ENCODE results near the gene SYT5. TPM values are rescaled to one million over a fixed set of nuclear protein-coding genes. Genes with fewer than 3 reads are reported as not detected.

Gene SYT5
- total and polyA plus RNA-seq, 9 of the 15 experiments (the other 6 are each of a cell fraction or from before 2014, with no cell fraction given) = 1.3 to 20.9 (median 8.8) TPM

- TF ChIP-seq, protein P1, sequence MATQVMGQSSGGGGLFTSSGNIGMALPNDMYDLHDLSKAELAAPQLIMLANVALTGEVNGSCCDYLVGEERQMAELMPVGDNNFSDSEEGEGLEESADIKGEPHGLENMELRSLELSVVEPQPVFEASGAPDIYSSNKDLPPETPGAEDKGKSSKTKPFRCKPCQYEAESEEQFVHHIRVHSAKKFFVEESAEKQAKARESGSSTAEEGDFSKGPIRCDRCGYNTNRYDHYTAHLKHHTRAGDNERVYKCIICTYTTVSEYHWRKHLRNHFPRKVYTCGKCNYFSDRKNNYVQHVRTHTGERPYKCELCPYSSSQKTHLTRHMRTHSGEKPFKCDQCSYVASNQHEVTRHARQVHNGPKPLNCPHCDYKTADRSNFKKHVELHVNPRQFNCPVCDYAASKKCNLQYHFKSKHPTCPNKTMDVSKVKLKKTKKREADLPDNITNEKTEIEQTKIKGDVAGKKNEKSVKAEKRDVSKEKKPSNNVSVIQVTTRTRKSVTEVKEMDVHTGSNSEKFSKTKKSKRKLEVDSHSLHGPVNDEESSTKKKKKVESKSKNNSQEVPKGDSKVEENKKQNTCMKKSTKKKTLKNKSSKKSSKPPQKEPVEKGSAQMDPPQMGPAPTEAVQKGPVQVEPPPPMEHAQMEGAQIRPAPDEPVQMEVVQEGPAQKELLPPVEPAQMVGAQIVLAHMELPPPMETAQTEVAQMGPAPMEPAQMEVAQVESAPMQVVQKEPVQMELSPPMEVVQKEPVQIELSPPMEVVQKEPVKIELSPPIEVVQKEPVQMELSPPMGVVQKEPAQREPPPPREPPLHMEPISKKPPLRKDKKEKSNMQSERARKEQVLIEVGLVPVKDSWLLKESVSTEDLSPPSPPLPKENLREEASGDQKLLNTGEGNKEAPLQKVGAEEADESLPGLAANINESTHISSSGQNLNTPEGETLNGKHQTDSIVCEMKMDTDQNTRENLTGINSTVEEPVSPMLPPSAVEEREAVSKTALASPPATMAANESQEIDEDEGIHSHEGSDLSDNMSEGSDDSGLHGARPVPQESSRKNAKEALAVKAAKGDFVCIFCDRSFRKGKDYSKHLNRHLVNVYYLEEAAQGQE (IDR thresholded peaks at IDR 0.05; ENCODE audit: borderline replicate concordance) = peak; percentile 88
- TF ChIP-seq, protein P1 (CRISPR knock-in tag; IDR thresholded peaks at IDR 0.05; ENCODE audit: low read depth) = no peak
- no peak for TF ChIP-seq COPS2 (conservative IDR thresholded peaks at IDR 0.05)
- peak; percentile 28; the same call in 1 of the 2 replicates for TF ChIP-seq ZNF263 (CRISPR knock-in tag; IDR thresholded peaks at IDR 0.05; ENCODE audit: borderline replicate concordance)
- no peak for TF ChIP-seq RBM14 (IDR thresholded peaks at IDR 0.05; ENCODE audit: borderline replicate concordance, insufficient read depth, low read depth, low read length)
- no peak for TF ChIP-seq ZNF212 (CRISPR knock-in tag; IDR thresholded peaks at IDR 0.05)
- TF ChIP-seq C11orf30 (IDR thresholded peaks at IDR 0.05; ENCODE audit: low read depth) = 0 out of 2 replicates have a peak, but pooled peaks have one; percentile 11
- no peak for TF ChIP-seq TGIF2 (CRISPR knock-in tag; IDR thresholded peaks at IDR 0.05)
- no peak for TF ChIP-seq FOXJ2 (tag; IDR thresholded peaks at IDR 0.05)
- TF ChIP-seq CBFA2T3 (IDR thresholded peaks at IDR 0.05) = no peak
- TF ChIP-seq ZFP36 (IDR thresholded peaks at IDR 0.05; ENCODE audit: low read depth, low read length, partially characterized antibody) = no peak
- TF ChIP-seq NCOA6 (IDR thresholded peaks at IDR 0.05) = no peak
- TF ChIP-seq EZH2 (IDR thresholded peaks at IDR 0.05; ENCODE audit: borderline replicate concordance, low read depth, low read length) = no peak
- no peak for TF ChIP-seq SETDB1 (IDR thresholded peaks at IDR 0.05; ENCODE audit: low read length)
- TF ChIP-seq, protein P2, sequence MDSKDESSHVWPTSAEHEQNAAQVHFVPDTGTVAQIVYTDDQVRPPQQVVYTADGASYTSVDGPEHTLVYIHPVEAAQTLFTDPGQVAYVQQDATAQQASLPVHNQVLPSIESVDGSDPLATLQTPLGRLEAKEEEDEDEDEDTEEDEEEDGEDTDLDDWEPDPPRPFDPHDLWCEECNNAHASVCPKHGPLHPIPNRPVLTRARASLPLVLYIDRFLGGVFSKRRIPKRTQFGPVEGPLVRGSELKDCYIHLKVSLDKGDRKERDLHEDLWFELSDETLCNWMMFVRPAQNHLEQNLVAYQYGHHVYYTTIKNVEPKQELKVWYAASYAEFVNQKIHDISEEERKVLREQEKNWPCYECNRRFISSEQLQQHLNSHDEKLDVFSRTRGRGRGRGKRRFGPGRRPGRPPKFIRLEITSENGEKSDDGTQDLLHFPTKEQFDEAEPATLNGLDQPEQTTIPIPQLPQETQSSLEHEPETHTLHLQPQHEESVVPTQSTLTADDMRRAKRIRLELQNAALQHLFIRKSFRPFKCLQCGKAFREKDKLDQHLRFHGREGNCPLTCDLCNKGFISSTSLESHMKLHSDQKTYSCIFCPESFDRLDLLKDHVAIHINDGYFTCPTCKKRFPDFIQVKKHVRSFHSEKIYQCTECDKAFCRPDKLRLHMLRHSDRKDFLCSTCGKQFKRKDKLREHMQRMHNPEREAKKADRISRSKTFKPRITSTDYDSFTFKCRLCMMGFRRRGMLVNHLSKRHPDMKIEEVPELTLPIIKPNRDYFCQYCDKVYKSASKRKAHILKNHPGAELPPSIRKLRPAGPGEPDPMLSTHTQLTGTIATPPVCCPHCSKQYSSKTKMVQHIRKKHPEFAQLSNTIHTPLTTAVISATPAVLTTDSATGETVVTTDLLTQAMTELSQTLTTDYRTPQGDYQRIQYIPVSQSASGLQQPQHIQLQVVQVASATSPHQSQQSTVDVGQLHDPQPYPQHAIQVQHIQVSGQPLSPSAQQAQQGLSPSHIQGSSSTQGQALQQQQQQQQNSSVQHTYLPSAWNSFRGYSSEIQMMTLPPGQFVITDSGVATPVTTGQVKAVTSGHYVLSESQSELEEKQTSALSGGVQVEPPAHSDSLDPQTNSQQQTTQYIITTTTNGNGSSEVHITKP (IDR thresholded peaks at IDR 0.05; ENCODE audit: partially characterized antibody) = no peak
Observed at GRCh38 chr19:55176076-55176475, 4.0 kb downstream of the SYT5 start (continued).
